Measurements from ENCODE around the gene LIMK1. TPM values are rescaled to one million over a fixed set of nuclear protein-coding genes. Genes with fewer than 3 reads are reported as not detected.

The LIMK1 gene
- total and polyA plus RNA-seq, 2 experiments from 2014 or later = 13.0 to 96.5 TPM

GRCh38 chr7:74101061-74101681, 17.6 kb downstream of the LIMK1 start:
- no peak overlapping the region for H3K4me2 ChIP-seq
- Mint-ChIP-seq H3K9me3 (peaks cover 10% of the 10 kb centered on the region; the same call in 2 of the 3 replicates), H3K36me3 (ENCODE audit: low read depth) (peaks cover 75% of the 10 kb centered on the region), H3K4me1 (no peaks in the 10 kb centered on the region), H3K27ac (no peak overlapping the region; the same call in 1 of the 2 replicates), H3K4me3 (no peak overlapping the region), H3K27me3 (ENCODE audit: insufficient read depth, low read depth, poor library complexity) (peaks cover 4% of the 10 kb centered on the region)
- TF ChIP-seq ZNF331 (CRISPR knock-in tag; IDR thresholded peaks at IDR 0.05; ENCODE audit: low read depth) = no peak
- DNase-seq (ENCODE audit: low spot score) (no peak), ATAC-seq (no peak)
- 0 out of 2 replicates have a peak, but pooled peaks cover 3% of the 10 kb centered on the region for H3F3A ChIP-seq (replicated peaks; ENCODE audit: low read depth)
- H4K20me1 ChIP-seq (replicated peaks; ENCODE audit: insufficient read depth) = no peaks in the 10 kb centered on the region
- H2AFZ ChIP-seq = no peak overlapping the region
- H3K27ac ChIP-seq (ENCODE audit: low read depth) = no peak overlapping the region
- no peaks in the 10 kb centered on the region for H3K27me3 ChIP-seq (ENCODE audit: insufficient read depth)
- no peak overlapping the region for H3K4me3 ChIP-seq
- peaks cover 18% of the 10 kb centered on the region for H3K36me3 ChIP-seq (ENCODE audit: insufficient read depth)
- H3K9me2 ChIP-seq (ENCODE audit: insufficient read depth) = no peaks in the 10 kb centered on the region
- H3K79me2 ChIP-seq (replicated peaks; ENCODE audit: insufficient read depth) = no peaks in the 10 kb centered on the region
- H3K4me1 ChIP-seq (ENCODE audit: insufficient read depth) = no peaks in the 10 kb centered on the region

GRCh38 chr7:74103219-74103772, 19.7 kb downstream of the LIMK1 start:
- H3K27ac ChIP-seq (ENCODE audit: low read depth) = no peak overlapping the region
- H3K36me3 Mint-ChIP-seq (ENCODE audit: low read depth) = peaks cover 67% of the 10 kb centered on the region

More at GRCh38 chr7:74103219-74103772, 19.7 kb downstream of the LIMK1 start:
- no peak for DNase-seq (ENCODE audit: low spot score)
- peaks cover 4% of the 10 kb centered on the region for H3K27me3 Mint-ChIP-seq (ENCODE audit: insufficient read depth, low read depth, poor library complexity)
- no peaks in the 10 kb centered on the region for H3K4me1 Mint-ChIP-seq
- H3K9me2 ChIP-seq (ENCODE audit: insufficient read depth) = no peaks in the 10 kb centered on the region
- 0 out of 2 replicates have a peak, but pooled peaks cover 3% of the 10 kb centered on the region for H3F3A ChIP-seq (replicated peaks; ENCODE audit: low read depth)
- H3K9me3 Mint-ChIP-seq = peaks cover 2% of the 10 kb centered on the region; the same call in 2 of the 3 replicates
- H3K36me3 ChIP-seq (ENCODE audit: insufficient read depth) = peaks cover 4% of the 10 kb centered on the region
- no peak overlapping the region for H3K4me2 ChIP-seq
- no peak overlapping the region for H3K4me3 ChIP-seq
- no peaks in the 10 kb centered on the region for H3K27me3 ChIP-seq (ENCODE audit: insufficient read depth)
- ATAC-seq = no peak
- no peak overlapping the region for H3K4me3 Mint-ChIP-seq
- H4K20me1 ChIP-seq (replicated peaks; ENCODE audit: insufficient read depth) = no peaks in the 10 kb centered on the region
- H2AFZ ChIP-seq = no peak overlapping the region
- no peaks in the 10 kb centered on the region for H3K4me1 ChIP-seq (ENCODE audit: insufficient read depth)
- no peak for TF ChIP-seq CREB1 (CRISPR knock-in tag; IDR thresholded peaks at IDR 0.05; ENCODE audit: low read depth)
- no peak for TF ChIP-seq ETS1 (IDR thresholded peaks at IDR 0.05)
- no peak for TF ChIP-seq REST (IDR thresholded peaks at IDR 0.05; ENCODE audit: unreplicated experiment)
- no peak for TF ChIP-seq JUNB (IDR thresholded peaks at IDR 0.05; ENCODE audit: unreplicated experiment)
- no peak overlapping the region for H3K27ac Mint-ChIP-seq
- no peaks in the 10 kb centered on the region for H3K79me2 ChIP-seq (replicated peaks; ENCODE audit: insufficient read depth)
